ENCODE results near the gene ETV6. TPM values are rescaled to one million over a fixed set of nuclear protein-coding genes. Genes with fewer than 3 reads are reported as not detected.

Gene ETV6
- polyA plus RNA-seq, 1 donor (not counting 4 experiments of a cell fraction or from before 2014, with no cell fraction given), result 5.3 TPM

DNA sequence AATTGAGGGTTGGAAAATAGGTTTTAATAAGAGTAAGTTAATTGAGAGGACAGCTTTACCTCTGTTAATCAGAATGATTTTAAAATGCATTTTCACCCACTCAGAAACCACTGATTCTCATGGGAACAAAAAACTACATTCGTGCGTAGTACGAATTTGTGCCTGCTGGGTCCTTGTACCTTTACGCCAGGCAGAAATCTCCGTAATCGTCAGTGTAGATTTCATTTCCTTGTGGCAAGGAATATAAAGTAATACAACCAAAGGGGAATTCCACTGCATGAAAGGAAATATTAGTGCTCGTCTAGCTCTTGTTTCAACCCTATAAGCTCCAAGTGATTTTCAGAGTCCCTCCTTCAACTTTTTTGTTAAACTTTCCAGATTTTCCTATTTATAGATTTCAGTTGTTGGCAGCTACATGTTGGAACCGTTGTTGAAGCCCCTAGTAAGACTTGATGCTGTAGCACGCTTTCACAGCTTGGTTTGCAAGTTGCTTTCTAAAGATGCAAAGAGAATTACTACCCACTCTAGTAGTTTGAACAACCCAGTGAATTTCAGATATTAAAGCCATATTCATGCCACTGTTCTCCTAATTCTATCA, 90.6 kb downstream of the ETV6 start:
- H3K4me2 ChIP-seq (ENCODE audit: control insufficient read depth, extremely low read depth, insufficient read depth, low read depth, low read length), result no peak overlapping the region
- H3K27me3 ChIP-seq (ENCODE audit: control insufficient read depth, extremely low read depth, insufficient read depth, low read length), result no peaks in the 10 kb centered on the region
- H3K27ac ChIP-seq (ENCODE audit: control insufficient read depth, insufficient read depth, low read length), result no peak overlapping the region
- peaks cover 34% of the 10 kb centered on the region for H3K4me1 ChIP-seq (ENCODE audit: control insufficient read depth, extremely low read depth, insufficient read depth, low read length)
- no peaks in the 10 kb centered on the region for H3K9me3 ChIP-seq (ENCODE audit: control insufficient read depth, low read depth, low read length)
- no peak for DNase-seq (ENCODE audit: low read depth, low spot score)
- FAIRE-seq, result no peak
- TF ChIP-seq, protein P1, sequence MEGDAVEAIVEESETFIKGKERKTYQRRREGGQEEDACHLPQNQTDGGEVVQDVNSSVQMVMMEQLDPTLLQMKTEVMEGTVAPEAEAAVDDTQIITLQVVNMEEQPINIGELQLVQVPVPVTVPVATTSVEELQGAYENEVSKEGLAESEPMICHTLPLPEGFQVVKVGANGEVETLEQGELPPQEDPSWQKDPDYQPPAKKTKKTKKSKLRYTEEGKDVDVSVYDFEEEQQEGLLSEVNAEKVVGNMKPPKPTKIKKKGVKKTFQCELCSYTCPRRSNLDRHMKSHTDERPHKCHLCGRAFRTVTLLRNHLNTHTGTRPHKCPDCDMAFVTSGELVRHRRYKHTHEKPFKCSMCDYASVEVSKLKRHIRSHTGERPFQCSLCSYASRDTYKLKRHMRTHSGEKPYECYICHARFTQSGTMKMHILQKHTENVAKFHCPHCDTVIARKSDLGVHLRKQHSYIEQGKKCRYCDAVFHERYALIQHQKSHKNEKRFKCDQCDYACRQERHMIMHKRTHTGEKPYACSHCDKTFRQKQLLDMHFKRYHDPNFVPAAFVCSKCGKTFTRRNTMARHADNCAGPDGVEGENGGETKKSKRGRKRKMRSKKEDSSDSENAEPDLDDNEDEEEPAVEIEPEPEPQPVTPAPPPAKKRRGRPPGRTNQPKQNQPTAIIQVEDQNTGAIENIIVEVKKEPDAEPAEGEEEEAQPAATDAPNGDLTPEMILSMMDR (optimal IDR thresholded peaks at IDR 0.05 in 1 of 3, IDR thresholded peaks at IDR 0.05 in 1 of 3, conservative IDR thresholded peaks at IDR 0.05 in 1 of 3; ENCODE audit: extremely low read depth in 1 of 3, insufficient read depth in 2 of 3, low read length in 3 of 3), result no peak
- no peak for TF ChIP-seq EZH2 (IDR thresholded peaks at IDR 0.05; ENCODE audit: low read length)
- H3K9me1 ChIP-seq (ENCODE audit: control insufficient read depth, extremely low read depth, insufficient read depth, low read length), result no peaks in the 10 kb centered on the region
- H2AFZ ChIP-seq (ENCODE audit: control insufficient read depth, low read length), result no peak overlapping the region
- no peak overlapping the region for H3K4me3 ChIP-seq (ENCODE audit: control insufficient read depth in 2 of 3, extremely low read depth in 1 of 3, insufficient read depth in 2 of 3, low read depth in 1 of 3, low read length in 3 of 3)
- H3K79me2 ChIP-seq (ENCODE audit: control insufficient read depth, insufficient read depth, low read length), result peaks cover 19% of the 10 kb centered on the region
- H3K36me3 ChIP-seq (ENCODE audit: control insufficient read depth in 2 of 2, extremely low read depth in 1 of 2, insufficient read depth in 2 of 2, low read length in 2 of 2), result no peaks in the 10 kb centered on the region
- no peak overlapping the region for H3K9ac ChIP-seq (ENCODE audit: control insufficient read depth, extremely low read depth, insufficient read depth, low read length)
- no peaks in the 10 kb centered on the region for H4K20me1 ChIP-seq (ENCODE audit: control insufficient read depth, extremely low read depth, insufficient read depth, low read length)
- dilution Hi-C loops (cut with MboI; ENCODE audit: extremely low pct_ligation_motif_present, low sequenced_read_pairs), result no loop called here

DNA sequence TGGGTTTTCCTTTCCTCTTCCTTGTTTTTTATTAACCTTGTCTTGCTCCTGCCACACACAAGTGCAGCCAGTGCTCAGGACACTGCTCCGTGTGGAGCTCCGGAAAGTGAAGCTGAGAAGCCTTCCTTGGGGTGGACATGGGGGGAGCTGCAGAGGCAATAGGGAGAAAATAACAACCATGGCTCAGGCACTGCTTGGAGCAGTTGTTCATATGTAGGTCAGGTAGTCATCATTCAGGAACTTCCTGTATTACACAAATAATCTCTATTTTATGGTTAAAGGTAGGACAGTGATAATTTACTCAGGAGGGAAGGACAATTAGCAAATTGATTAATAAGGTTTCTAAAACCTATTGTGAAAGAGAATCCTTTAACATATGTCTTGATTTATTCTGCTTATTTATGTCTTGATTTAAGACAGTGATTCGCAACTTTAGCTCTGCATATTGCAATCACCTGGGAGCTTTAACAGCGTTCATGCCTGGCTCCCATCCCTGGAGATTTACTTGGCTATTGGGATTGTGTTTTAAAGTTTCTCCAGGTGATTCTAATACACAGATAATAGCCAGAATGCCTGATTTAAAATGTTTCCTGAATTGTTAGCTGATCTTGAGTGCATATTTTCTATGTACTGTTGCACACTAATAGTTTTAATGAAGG, 92.1 kb downstream of the ETV6 start:
- H3K9me3 ChIP-seq (ENCODE audit: control insufficient read depth, low read depth, low read length), result no peaks in the 10 kb centered on the region
- H2AFZ ChIP-seq (ENCODE audit: control insufficient read depth, low read length), result no peak overlapping the region
- no peaks in the 10 kb centered on the region for H3K36me3 ChIP-seq (ENCODE audit: control insufficient read depth in 2 of 2, extremely low read depth in 1 of 2, insufficient read depth in 2 of 2, low read length in 2 of 2)
- dilution Hi-C loops (cut with MboI; ENCODE audit: extremely low pct_ligation_motif_present, low sequenced_read_pairs), result no loop called here
- no peak overlapping the region for H3K4me3 ChIP-seq (ENCODE audit: control insufficient read depth in 2 of 3, extremely low read depth in 1 of 3, insufficient read depth in 2 of 3, low read depth in 1 of 3, low read length in 3 of 3)
- H3K27ac ChIP-seq (ENCODE audit: control insufficient read depth, insufficient read depth, low read length), result peak overlapping the region; percentile 28
- H4K20me1 ChIP-seq (ENCODE audit: control insufficient read depth, extremely low read depth, insufficient read depth, low read length), result no peaks in the 10 kb centered on the region
- no peak overlapping the region for H3K9ac ChIP-seq (ENCODE audit: control insufficient read depth, extremely low read depth, insufficient read depth, low read length)
- no peaks in the 10 kb centered on the region for H3K27me3 ChIP-seq (ENCODE audit: control insufficient read depth, extremely low read depth, insufficient read depth, low read length)
- H3K79me2 ChIP-seq (ENCODE audit: control insufficient read depth, insufficient read depth, low read length), result peaks cover 14% of the 10 kb centered on the region
- peaks cover 47% of the 10 kb centered on the region for H3K4me1 ChIP-seq (ENCODE audit: control insufficient read depth, extremely low read depth, insufficient read depth, low read length)
- FAIRE-seq, result peak; percentile 13
- peak overlapping the region; percentile 33 for H3K4me2 ChIP-seq (ENCODE audit: control insufficient read depth, extremely low read depth, insufficient read depth, low read depth, low read length)
- TF ChIP-seq, protein P1 (optimal IDR thresholded peaks at IDR 0.05 in 1 of 3, IDR thresholded peaks at IDR 0.05 in 1 of 3, conservative IDR thresholded peaks at IDR 0.05 in 1 of 3; ENCODE audit: extremely low read depth in 1 of 3, insufficient read depth in 2 of 3, low read length in 3 of 3), result no peak
- no peak for TF ChIP-seq EZH2 (IDR thresholded peaks at IDR 0.05; ENCODE audit: low read length)
- DNase-seq (ENCODE audit: low read depth, low spot score), result no peak
- H3K9me1 ChIP-seq (ENCODE audit: control insufficient read depth, extremely low read depth, insufficient read depth, low read length), result no peaks in the 10 kb centered on the region
